ENCODE measurements around the gene EFCAB6. TPM values are rescaled to one million over a fixed set of nuclear protein-coding genes. Genes with fewer than 3 reads are reported as not detected.

The EFCAB6 gene
- polyA plus RNA-seq, 2 of the 4 experiments (the other 2 are of a cell fraction) = 0.46 to 1.2 TPM

DNA sequence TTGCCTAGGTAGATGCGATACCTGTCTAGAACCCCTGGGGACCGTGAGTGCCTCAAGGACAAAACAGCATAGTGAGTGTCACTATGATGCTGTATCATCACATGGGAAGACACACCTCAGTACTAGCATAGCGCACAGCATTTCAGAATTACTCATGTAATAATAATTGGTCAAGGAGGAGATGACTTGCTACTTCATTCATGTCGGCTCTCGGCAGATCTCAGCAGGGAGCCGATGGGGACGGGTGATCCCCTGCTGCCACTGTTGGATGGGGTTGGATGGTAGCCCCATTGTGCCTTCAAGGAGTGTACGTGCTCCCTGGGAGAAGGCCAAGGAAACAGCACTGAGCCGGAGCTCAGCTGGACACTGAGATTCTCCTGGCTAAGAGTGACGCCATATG lies 186.9 kb downstream of the EFCAB6 start:
- DNase-seq (ENCODE audit: low read depth in 1 of 2, low spot score in 1 of 2) = peak; percentile 72 to 77
- H3K27ac ChIP-seq = peak overlapping the region; percentile 68 to 81
- ATAC-seq = peak; percentile 85 to 89
- H3K4me1 ChIP-seq = peaks cover 23% of the 10 kb centered on the region
- FAIRE-seq = no peak
- no peaks in the 10 kb centered on the region for H3K9me3 ChIP-seq
- ChIA-PET POLR2A (interaction anchor here (0.6 kb wide), 1 partner anchor 100 kb away, joined by 4 read pairs; no protein-coding TSS in a partner anchor), CTCF (interaction anchor here (1.0 to 1.6 kb wide), 3 partner anchors 9 to 201 kb away, joined by 3 to 6 read pairs (median 4); no protein-coding TSS in a partner anchor)
- H3K4me2 ChIP-seq = peak overlapping the region; percentile 72
- no peak overlapping the region for H3K4me3 ChIP-seq
- WGBS (ENCODE audit: missing lambda C conversion rate) = 3% methylated on average over 6 of the region's 10 CpGs
- TF ChIP-seq, protein P1, sequence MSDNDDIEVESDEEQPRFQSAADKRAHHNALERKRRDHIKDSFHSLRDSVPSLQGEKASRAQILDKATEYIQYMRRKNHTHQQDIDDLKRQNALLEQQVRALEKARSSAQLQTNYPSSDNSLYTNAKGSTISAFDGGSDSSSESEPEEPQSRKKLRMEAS (IDR thresholded peaks at IDR 0.05) = 0 out of 2 replicates have a peak, but pooled peaks have one; percentile 21
- TF ChIP-seq, protein P2, sequence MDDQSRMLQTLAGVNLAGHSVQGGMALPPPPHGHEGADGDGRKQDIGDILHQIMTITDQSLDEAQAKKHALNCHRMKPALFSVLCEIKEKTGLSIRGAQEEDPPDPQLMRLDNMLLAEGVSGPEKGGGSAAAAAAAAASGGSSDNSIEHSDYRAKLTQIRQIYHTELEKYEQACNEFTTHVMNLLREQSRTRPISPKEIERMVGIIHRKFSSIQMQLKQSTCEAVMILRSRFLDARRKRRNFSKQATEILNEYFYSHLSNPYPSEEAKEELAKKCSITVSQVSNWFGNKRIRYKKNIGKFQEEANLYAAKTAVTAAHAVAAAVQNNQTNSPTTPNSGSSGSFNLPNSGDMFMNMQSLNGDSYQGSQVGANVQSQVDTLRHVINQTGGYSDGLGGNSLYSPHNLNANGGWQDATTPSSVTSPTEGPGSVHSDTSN (IDR thresholded peaks at IDR 0.05) = no peak
- TF ChIP-seq, protein P3, sequence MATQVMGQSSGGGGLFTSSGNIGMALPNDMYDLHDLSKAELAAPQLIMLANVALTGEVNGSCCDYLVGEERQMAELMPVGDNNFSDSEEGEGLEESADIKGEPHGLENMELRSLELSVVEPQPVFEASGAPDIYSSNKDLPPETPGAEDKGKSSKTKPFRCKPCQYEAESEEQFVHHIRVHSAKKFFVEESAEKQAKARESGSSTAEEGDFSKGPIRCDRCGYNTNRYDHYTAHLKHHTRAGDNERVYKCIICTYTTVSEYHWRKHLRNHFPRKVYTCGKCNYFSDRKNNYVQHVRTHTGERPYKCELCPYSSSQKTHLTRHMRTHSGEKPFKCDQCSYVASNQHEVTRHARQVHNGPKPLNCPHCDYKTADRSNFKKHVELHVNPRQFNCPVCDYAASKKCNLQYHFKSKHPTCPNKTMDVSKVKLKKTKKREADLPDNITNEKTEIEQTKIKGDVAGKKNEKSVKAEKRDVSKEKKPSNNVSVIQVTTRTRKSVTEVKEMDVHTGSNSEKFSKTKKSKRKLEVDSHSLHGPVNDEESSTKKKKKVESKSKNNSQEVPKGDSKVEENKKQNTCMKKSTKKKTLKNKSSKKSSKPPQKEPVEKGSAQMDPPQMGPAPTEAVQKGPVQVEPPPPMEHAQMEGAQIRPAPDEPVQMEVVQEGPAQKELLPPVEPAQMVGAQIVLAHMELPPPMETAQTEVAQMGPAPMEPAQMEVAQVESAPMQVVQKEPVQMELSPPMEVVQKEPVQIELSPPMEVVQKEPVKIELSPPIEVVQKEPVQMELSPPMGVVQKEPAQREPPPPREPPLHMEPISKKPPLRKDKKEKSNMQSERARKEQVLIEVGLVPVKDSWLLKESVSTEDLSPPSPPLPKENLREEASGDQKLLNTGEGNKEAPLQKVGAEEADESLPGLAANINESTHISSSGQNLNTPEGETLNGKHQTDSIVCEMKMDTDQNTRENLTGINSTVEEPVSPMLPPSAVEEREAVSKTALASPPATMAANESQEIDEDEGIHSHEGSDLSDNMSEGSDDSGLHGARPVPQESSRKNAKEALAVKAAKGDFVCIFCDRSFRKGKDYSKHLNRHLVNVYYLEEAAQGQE (IDR thresholded peaks at IDR 0.05) = no peak
- no peak for TF ChIP-seq NR3C1 (IDR thresholded peaks at IDR 0.05)
- TF ChIP-seq, protein P4, sequence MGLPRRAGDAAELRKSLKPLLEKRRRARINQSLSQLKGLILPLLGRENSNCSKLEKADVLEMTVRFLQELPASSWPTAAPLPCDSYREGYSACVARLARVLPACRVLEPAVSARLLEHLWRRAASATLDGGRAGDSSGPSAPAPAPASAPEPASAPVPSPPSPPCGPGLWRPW (IDR thresholded peaks at IDR 0.05) = no peak
- TF ChIP-seq, protein P5, sequence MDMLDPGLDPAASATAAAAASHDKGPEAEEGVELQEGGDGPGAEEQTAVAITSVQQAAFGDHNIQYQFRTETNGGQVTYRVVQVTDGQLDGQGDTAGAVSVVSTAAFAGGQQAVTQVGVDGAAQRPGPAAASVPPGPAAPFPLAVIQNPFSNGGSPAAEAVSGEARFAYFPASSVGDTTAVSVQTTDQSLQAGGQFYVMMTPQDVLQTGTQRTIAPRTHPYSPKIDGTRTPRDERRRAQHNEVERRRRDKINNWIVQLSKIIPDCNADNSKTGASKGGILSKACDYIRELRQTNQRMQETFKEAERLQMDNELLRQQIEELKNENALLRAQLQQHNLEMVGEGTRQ (IDR thresholded peaks at IDR 0.05) = no peak
- no peak for TF ChIP-seq ESRRA (IDR thresholded peaks at IDR 0.05; ENCODE audit: borderline replicate concordance, low read length)
- TF ChIP-seq RCOR1 (IDR thresholded peaks at IDR 0.05; ENCODE audit: low read depth, low read length) = no peak
- TF ChIP-seq, protein P6, sequence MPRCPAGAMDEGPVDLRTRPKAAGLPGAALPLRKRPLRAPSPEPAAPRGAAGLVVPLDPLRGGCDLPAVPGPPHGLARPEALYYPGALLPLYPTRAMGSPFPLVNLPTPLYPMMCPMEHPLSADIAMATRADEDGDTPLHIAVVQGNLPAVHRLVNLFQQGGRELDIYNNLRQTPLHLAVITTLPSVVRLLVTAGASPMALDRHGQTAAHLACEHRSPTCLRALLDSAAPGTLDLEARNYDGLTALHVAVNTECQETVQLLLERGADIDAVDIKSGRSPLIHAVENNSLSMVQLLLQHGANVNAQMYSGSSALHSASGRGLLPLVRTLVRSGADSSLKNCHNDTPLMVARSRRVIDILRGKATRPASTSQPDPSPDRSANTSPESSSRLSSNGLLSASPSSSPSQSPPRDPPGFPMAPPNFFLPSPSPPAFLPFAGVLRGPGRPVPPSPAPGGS (IDR thresholded peaks at IDR 0.05) = no peak
- no peak for TF ChIP-seq POLR2AphosphoS2 (conservative IDR thresholded peaks at IDR 0.05; ENCODE audit: low read length)
- no peak for TF ChIP-seq FOXS1 (CRISPR knock-in tag; IDR thresholded peaks at IDR 0.05)
- TF ChIP-seq ZC3H11A (IDR thresholded peaks at IDR 0.05) = no peak
- TF ChIP-seq HOXB5 (CRISPR knock-in tag; IDR thresholded peaks at IDR 0.05) = no peak
- TF ChIP-seq FOSL2 (IDR thresholded peaks at IDR 0.05) = peak; percentile 29; the same call in 1 of the 2 replicates
- TF ChIP-seq FOSL2 (CRISPR knock-in tag; IDR thresholded peaks at IDR 0.05) = peak; percentile 35
- no peak for TF ChIP-seq CHD4 (IDR thresholded peaks at IDR 0.05; ENCODE audit: borderline replicate concordance)
- TF ChIP-seq POLR2A (IDR thresholded peaks at IDR 0.05; ENCODE audit: low read length) = no peak
- peak; percentile 46 for TF ChIP-seq MAFK (IDR thresholded peaks at IDR 0.05; ENCODE audit: partially characterized antibody)
- no peak for TF ChIP-seq NPAS2 (CRISPR knock-in tag; IDR thresholded peaks at IDR 0.05; ENCODE audit: borderline replicate concordance)
- TF ChIP-seq JUN (IDR thresholded peaks at IDR 0.05) = 0 out of 5 replicates have a peak, but pooled peaks of 1 of the 2 experiments have one; percentile 28
- TF ChIP-seq SREBF2 (IDR thresholded peaks at IDR 0.05) = no peak
- no peak for TF ChIP-seq RFX5 (IDR thresholded peaks at IDR 0.05)
- no peak for TF ChIP-seq HOXB13 (CRISPR knock-in tag; IDR thresholded peaks at IDR 0.05; ENCODE audit: low read depth)
- TF ChIP-seq MYC (IDR thresholded peaks at IDR 0.05; ENCODE audit: borderline replicate concordance, low read length) = no peak
- TF ChIP-seq HOXA7 (CRISPR knock-in tag; IDR thresholded peaks at IDR 0.05) = no peak
- TF ChIP-seq NFE2L2 (conservative IDR thresholded peaks at IDR 0.05; ENCODE audit: low read length) = no peak
- no peak for TF ChIP-seq SMC3 (IDR thresholded peaks at IDR 0.05)
- no peak for TF ChIP-seq BHLHE40 (IDR thresholded peaks at IDR 0.05; ENCODE audit: low read depth, low read length)
- no peak for TF ChIP-seq EHF (CRISPR knock-in tag; IDR thresholded peaks at IDR 0.05)
- no peak for TF ChIP-seq MAZ (IDR thresholded peaks at IDR 0.05; ENCODE audit: borderline replicate concordance, low read depth, low read length)
- TF ChIP-seq CBX2 (IDR thresholded peaks at IDR 0.05; ENCODE audit: borderline replicate concordance, low read depth) = no peak
- no peak for TF ChIP-seq CHD2 (IDR thresholded peaks at IDR 0.05; ENCODE audit: low read length, partially characterized antibody)
- TF ChIP-seq GATA3 (IDR thresholded peaks at IDR 0.05; ENCODE audit: borderline replicate concordance) = no peak
- TF ChIP-seq, protein P7, sequence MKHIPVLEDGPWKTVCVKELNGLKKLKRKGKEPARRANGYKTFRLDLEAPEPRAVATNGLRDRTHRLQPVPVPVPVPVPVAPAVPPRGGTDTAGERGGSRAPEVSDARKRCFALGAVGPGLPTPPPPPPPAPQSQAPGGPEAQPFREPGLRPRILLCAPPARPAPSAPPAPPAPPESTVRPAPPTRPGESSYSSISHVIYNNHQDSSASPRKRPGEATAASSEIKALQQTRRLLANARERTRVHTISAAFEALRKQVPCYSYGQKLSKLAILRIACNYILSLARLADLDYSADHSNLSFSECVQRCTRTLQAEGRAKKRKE (CRISPR knock-in tag; IDR thresholded peaks at IDR 0.05; ENCODE audit: low read depth) = no peak
- no peak for TF ChIP-seq CEBPB (IDR thresholded peaks at IDR 0.05)
- TF ChIP-seq RAD21 (conservative IDR thresholded peaks at IDR 0.05 in 1 of 2, IDR thresholded peaks at IDR 0.05 in 1 of 2) = 0 out of 5 replicates have a peak, but pooled peaks of 1 of the 2 experiments have one; percentile 3
